HepG2 (cell line): ENCODE measurements around the gene ZCCHC24. TPM values are rescaled to one million over a fixed set of nuclear protein-coding genes. Genes with fewer than 3 reads are reported as not detected.
A peak's percentile ranks its signal among the peaks of the same experiment; 100 is the strongest.

Source experiments
- ARID2 ChIP-seq: sonication (generic); formaldehyde crosslinking; IDR thresholded peaks from 2 replicates; pipeline ENCODE4 v1.8.1; 2022; ENCODE audit warnings: mild to moderate bottlenecking, missing genetic modification reagents, borderline replicate concordance
- CBFB ChIP-seq: sonication (generic); formaldehyde crosslinking; IDR thresholded peaks from 2 replicates; pipeline ENCODE4 v1.4.0; 2020; ENCODE audit warnings: missing genetic modification reagents
- JUND ChIP-seq: sonication (generic); formaldehyde crosslinking; IDR thresholded peaks from 2 replicates; pipeline ENCODE4 v1.8.0; 2022; ENCODE audit warnings: mild to moderate bottlenecking, missing genetic modification reagents
- MEF2D ChIP-seq: sonication (generic); formaldehyde crosslinking; IDR thresholded peaks from 2 replicates; pipeline ENCODE4 v1.5.1; 2020; ENCODE audit warnings: mild to moderate bottlenecking, missing genetic modification reagents
- POLR2G ChIP-seq: fragments of 200-400 bp; formaldehyde crosslinking; IDR thresholded peaks from 2 replicates; pipeline ENCODE4 v1.6.1; 2018; ENCODE audit warnings: mild to moderate bottlenecking, low read depth, low read length, moderate library complexity
- PRPF4 ChIP-seq: fragments of 200-400 bp; formaldehyde crosslinking; IDR thresholded peaks from 2 replicates; pipeline ENCODE4 v1.6.1; 2016; ENCODE audit warnings: low read length, low read depth; ENCODE audit not compliant: poor library complexity, severe bottlenecking
- SP4 ChIP-seq: sonication (generic); formaldehyde crosslinking; IDR thresholded peaks from 2 replicates; pipeline ENCODE4 v1.8.1; 2023; ENCODE audit warnings: mild to moderate bottlenecking, missing genetic modification reagents
- ZBTB38 ChIP-seq: sonication (generic); formaldehyde crosslinking; IDR thresholded peaks from 2 replicates; pipeline ENCODE4 v1.5.1; 2020; ENCODE audit warnings: mild to moderate bottlenecking, missing genetic modification reagents
- ZNF431 ChIP-seq: sonication (generic); formaldehyde crosslinking; IDR thresholded peaks from 2 replicates; pipeline ENCODE4 v1.9.0; 2022; ENCODE audit warnings: missing genetic modification reagents, low read depth, mild to moderate bottlenecking, borderline replicate concordance
- polyA plus RNA-seq, 8 experiments: library from polyadenylated mRNA; depleted of rRNA in 3 of 8; stranded (reverse) in 7 of 8; unstranded in 1 of 8; fragments of >200 nt; fragmentation: Illumina TruSeq in 4 of 8; extraction: Trizol in 4 of 8; gene quantifications; 2 replicates each; pipeline versions ENCODE4 v1.2.1 to v1.2.3, GENCODE V29; 2011 to 2016; ENCODE audit warnings: low read depth in 4 of 8, missing spikeins in 1 of 8, mixed read lengths in 1 of 8; ENCODE audit not compliant: insufficient read depth in 1 of 8
- total RNA-seq, 5 experiments: library from RNA; depleted of rRNA; stranded (reverse); fragments of >200 nt; fragmentation: Illumina TruSeq; extraction: Trizol; gene quantifications; 2 replicates each; pipeline ENCODE4 v1.2.3, GENCODE V29; 2016; ENCODE audit warnings: low read depth in 1 of 5
- TF ChIP-seq, protein P1 (sequence below), 2 experiments: fragments of 450-650 bp in 1 of 2; sonication (generic) in 1 of 2; formaldehyde crosslinking in 1 of 2; IDR thresholded peaks; 2 replicates each; pipeline versions ENCODE4 v1.6.1 to v1.8.0; 2016 to 2022; ENCODE audit warnings: antibody characterized with exemption in 1 of 2, mild to moderate bottlenecking in 1 of 2, missing genetic modification reagents in 1 of 2
- TF ChIP-seq, protein P2 (sequence below): sonication (generic); formaldehyde crosslinking; IDR thresholded peaks from 2 replicates; pipeline ENCODE4 v1.4.0; 2020; ENCODE audit warnings: missing genetic modification reagents, borderline replicate concordance
- TF ChIP-seq, protein P3 (sequence below): sonication (generic); formaldehyde crosslinking; IDR thresholded peaks from 2 replicates; pipeline ENCODE4 v1.8.1; 2023; ENCODE audit warnings: missing genetic modification reagents, inconsistent platforms, borderline replicate concordance
- TF ChIP-seq, protein P4 (sequence below): sonication (generic); formaldehyde crosslinking; IDR thresholded peaks from 2 replicates; pipeline ENCODE4 v1.5.0; 2020; ENCODE audit warnings: mild to moderate bottlenecking, missing genetic modification reagents, moderate library complexity

Gene ZCCHC24
- total and polyA plus RNA-seq, 2 of the 13 experiments (the other 11 are each of a cell fraction or from before 2014, with no cell fraction given) = 3.1 to 7.9 TPM

DNA sequence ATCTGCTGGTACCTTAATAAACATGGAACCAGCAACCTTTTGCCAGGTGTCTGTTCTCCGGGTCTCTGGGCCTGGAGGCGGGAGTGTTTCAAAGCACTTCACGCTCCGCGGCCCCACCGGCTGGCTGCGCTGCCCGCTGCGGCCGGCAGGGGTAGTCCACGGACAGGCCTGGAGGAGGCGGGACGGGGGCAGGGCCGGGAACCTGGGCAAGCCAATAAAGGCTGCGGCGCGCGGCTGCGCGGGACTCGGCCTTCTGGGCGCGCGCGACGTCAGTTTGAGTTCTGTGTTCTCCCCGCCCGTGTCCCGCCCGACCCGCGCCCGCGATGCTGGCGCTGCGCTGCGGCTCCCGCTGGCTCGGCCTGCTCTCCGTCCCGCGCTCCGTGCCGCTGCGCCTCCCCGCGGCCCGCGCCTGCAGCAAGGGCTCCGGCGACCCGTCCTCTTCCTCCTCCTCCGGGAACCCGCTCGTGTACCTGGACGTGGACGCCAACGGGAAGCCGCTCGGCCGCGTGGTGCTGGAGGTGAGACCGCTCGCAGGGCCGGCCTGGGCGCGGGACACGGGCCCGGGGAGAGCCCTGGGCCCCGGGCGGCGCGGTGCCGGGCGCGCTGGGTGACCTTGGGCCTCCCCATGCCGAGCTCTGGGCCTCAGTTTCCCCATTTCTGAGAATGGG lies 98.1 kb downstream of the ZCCHC24 start, which contains the start of gene PPIF (continued):
- TF ChIP-seq PRPF4 (no peak), MEF2D (CRISPR knock-in tag) (no peak), ZBTB38 (0 out of 2 replicates have a peak, but pooled peaks have one; percentile 58), CBFB (CRISPR knock-in tag) (0 out of 2 replicates have a peak, but pooled peaks have one; percentile 27), JUND (CRISPR knock-in tag) (no peak), ARID2 (CRISPR knock-in tag) (no peak), ZNF431 (CRISPR knock-in tag) (peak; percentile 46; the same call in 1 of the 2 replicates), POLR2G (peak; percentile 92), SP4 (peak; percentile 69; the same call in 1 of the 2 replicates)
- TF ChIP-seq, protein P1, sequence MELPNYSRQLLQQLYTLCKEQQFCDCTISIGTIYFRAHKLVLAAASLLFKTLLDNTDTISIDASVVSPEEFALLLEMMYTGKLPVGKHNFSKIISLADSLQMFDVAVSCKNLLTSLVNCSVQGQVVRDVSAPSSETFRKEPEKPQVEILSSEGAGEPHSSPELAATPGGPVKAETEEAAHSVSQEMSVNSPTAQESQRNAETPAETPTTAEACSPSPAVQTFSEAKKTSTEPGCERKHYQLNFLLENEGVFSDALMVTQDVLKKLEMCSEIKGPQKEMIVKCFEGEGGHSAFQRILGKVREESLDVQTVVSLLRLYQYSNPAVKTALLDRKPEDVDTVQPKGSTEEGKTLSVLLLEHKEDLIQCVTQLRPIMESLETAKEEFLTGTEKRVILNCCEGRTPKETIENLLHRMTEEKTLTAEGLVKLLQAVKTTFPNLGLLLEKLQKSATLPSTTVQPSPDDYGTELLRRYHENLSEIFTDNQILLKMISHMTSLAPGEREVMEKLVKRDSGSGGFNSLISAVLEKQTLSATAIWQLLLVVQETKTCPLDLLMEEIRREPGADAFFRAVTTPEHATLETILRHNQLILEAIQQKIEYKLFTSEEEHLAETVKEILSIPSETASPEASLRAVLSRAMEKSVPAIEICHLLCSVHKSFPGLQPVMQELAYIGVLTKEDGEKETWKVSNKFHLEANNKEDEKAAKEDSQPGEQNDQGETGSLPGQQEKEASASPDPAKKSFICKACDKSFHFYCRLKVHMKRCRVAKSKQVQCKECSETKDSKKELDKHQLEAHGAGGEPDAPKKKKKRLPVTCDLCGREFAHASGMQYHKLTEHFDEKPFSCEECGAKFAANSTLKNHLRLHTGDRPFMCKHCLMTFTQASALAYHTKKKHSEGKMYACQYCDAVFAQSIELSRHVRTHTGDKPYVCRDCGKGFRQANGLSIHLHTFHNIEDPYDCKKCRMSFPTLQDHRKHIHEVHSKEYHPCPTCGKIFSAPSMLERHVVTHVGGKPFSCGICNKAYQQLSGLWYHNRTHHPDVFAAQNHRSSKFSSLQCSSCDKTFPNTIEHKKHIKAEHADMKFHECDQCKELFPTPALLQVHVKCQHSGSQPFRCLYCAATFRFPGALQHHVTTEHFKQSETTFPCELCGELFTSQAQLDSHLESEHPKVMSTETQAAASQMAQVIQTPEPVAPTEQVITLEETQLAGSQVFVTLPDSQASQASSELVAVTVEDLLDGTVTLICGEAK (IDR thresholded peaks at IDR 0.05) = no peak
- TF ChIP-seq, protein P1 (CRISPR knock-in tag; IDR thresholded peaks at IDR 0.05) = peak; percentile 11; the same call in 1 of the 2 replicates
- TF ChIP-seq, protein P2, sequence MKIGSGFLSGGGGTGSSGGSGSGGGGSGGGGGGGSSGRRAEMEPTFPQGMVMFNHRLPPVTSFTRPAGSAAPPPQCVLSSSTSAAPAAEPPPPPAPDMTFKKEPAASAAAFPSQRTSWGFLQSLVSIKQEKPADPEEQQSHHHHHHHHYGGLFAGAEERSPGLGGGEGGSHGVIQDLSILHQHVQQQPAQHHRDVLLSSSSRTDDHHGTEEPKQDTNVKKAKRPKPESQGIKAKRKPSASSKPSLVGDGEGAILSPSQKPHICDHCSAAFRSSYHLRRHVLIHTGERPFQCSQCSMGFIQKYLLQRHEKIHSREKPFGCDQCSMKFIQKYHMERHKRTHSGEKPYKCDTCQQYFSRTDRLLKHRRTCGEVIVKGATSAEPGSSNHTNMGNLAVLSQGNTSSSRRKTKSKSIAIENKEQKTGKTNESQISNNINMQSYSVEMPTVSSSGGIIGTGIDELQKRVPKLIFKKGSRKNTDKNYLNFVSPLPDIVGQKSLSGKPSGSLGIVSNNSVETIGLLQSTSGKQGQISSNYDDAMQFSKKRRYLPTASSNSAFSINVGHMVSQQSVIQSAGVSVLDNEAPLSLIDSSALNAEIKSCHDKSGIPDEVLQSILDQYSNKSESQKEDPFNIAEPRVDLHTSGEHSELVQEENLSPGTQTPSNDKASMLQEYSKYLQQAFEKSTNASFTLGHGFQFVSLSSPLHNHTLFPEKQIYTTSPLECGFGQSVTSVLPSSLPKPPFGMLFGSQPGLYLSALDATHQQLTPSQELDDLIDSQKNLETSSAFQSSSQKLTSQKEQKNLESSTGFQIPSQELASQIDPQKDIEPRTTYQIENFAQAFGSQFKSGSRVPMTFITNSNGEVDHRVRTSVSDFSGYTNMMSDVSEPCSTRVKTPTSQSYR (CRISPR knock-in tag) = peak; percentile 44; the same call in 1 of the 2 replicates
- TF ChIP-seq, protein P3, sequence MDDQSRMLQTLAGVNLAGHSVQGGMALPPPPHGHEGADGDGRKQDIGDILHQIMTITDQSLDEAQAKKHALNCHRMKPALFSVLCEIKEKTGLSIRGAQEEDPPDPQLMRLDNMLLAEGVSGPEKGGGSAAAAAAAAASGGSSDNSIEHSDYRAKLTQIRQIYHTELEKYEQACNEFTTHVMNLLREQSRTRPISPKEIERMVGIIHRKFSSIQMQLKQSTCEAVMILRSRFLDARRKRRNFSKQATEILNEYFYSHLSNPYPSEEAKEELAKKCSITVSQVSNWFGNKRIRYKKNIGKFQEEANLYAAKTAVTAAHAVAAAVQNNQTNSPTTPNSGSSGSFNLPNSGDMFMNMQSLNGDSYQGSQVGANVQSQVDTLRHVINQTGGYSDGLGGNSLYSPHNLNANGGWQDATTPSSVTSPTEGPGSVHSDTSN (CRISPR knock-in tag) = no peak
- TF ChIP-seq, protein P4, sequence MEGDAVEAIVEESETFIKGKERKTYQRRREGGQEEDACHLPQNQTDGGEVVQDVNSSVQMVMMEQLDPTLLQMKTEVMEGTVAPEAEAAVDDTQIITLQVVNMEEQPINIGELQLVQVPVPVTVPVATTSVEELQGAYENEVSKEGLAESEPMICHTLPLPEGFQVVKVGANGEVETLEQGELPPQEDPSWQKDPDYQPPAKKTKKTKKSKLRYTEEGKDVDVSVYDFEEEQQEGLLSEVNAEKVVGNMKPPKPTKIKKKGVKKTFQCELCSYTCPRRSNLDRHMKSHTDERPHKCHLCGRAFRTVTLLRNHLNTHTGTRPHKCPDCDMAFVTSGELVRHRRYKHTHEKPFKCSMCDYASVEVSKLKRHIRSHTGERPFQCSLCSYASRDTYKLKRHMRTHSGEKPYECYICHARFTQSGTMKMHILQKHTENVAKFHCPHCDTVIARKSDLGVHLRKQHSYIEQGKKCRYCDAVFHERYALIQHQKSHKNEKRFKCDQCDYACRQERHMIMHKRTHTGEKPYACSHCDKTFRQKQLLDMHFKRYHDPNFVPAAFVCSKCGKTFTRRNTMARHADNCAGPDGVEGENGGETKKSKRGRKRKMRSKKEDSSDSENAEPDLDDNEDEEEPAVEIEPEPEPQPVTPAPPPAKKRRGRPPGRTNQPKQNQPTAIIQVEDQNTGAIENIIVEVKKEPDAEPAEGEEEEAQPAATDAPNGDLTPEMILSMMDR (CRISPR knock-in tag) = peak; percentile 88
